ENCODE measurements around the gene PMEL. TPM values are rescaled to one million over a fixed set of nuclear protein-coding genes. Genes with fewer than 3 reads are reported as not detected.
A peak's percentile ranks its signal among the peaks of the same experiment; 100 is the strongest.
"Not testable (repeated sequence)": the region's sequence is repeated elsewhere in the genome, so short reads cannot be mapped to it uniquely, and the experiment has no call there.

The PMEL gene
- polyA plus RNA-seq, 2 donors: 0.63 to 0.75 TPM

GRCh38 chr12:55999999-56000540 lies 34.2 kb upstream of the PMEL start:
- H3K27me3 ChIP-seq (ENCODE audit: control insufficient read depth in 1 of 2, insufficient read depth in 2 of 2, low read length in 2 of 2); H3K27ac ChIP-seq (ENCODE audit: low read depth in 2 of 2, low read length in 1 of 2); H3K9me3 ChIP-seq (ENCODE audit: control insufficient read depth in 2 of 2, insufficient read depth in 1 of 2, low read depth in 1 of 2, low read length in 1 of 2); H3K4me3 ChIP-seq (ENCODE audit: low read depth in 1 of 2, low read length in 2 of 2): not testable (repeated sequence)
- peaks cover 0 to 19% of the 10 kb centered on the region in 2 donors for H3K36me3 ChIP-seq (ENCODE audit: control insufficient read depth in 2 of 2, insufficient read depth in 2 of 2, low read length in 1 of 2)
- 89 to 95% methylated on average over 25 to 33 of the region's 33 CpGs for WGBS, 2 donors
- peaks cover 2 to 10% of the 10 kb centered on the region in 2 donors for H3K4me1 ChIP-seq (ENCODE audit: control insufficient read depth in 2 of 2, insufficient read depth in 2 of 2, low read length in 1 of 2)

DNA sequence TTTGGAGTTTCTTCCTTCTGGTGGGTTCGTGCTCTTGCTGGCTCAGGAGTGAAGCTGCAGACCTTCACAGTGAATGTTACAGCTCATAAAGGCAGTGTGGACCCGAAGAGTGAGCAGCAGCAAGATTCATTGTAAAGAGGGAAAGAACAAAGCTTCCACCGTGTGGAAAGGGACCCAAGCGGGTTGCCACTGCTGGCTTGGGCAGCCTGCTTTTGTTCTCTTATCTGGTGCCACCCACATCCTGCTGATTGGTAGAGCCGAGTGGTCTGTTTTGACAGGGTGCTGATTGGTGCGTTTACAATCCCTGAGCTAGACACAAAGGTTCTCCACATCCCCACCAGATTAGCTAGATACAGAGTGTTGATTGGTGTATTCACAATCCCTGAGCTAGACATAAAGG lies 33.7 kb upstream of the PMEL start:
- not testable (repeated sequence) for H3K4me3 ChIP-seq (ENCODE audit: low read depth in 1 of 2, low read length in 2 of 2); H3K27me3 ChIP-seq (ENCODE audit: control insufficient read depth in 1 of 2, insufficient read depth in 2 of 2, low read length in 2 of 2); H3K27ac ChIP-seq (ENCODE audit: low read depth in 2 of 2, low read length in 1 of 2); H3K9me3 ChIP-seq (ENCODE audit: control insufficient read depth in 2 of 2, insufficient read depth in 1 of 2, low read depth in 1 of 2, low read length in 1 of 2)
- Histone ChIP-seq H3K4me1 (ENCODE audit: control insufficient read depth in 2 of 2, insufficient read depth in 2 of 2, low read length in 1 of 2) (peaks cover 2 to 10% of the 10 kb centered on the region in 2 donors), H3K36me3 (ENCODE audit: control insufficient read depth in 2 of 2, insufficient read depth in 2 of 2, low read length in 1 of 2) (peaks cover 0 to 19% of the 10 kb centered on the region in 2 donors)
- 74 to 78% methylated on average over 6 of the region's 6 CpGs for WGBS, 2 donors

GRCh38 chr12:55997535-55997859 lies 31.7 kb upstream of the PMEL start:
- WGBS, 2 donors: 4 to 6% methylated on average over 5 of the region's 5 CpGs
- H3K36me3 ChIP-seq (ENCODE audit: control insufficient read depth in 2 of 2, insufficient read depth in 2 of 2, low read length in 1 of 2): peaks cover 12 to 17% of the 10 kb centered on the region in 2 donors
- no peaks in the 10 kb centered on the region for H3K27me3 ChIP-seq (ENCODE audit: control insufficient read depth in 1 of 2, insufficient read depth in 2 of 2, low read length in 2 of 2)
- peak overlapping the region; percentile 61 to 92 for H3K27ac ChIP-seq (ENCODE audit: low read depth in 2 of 2, low read length in 1 of 2)
- peaks cover 2 to 8% of the 10 kb centered on the region in 2 donors for H3K4me1 ChIP-seq (ENCODE audit: control insufficient read depth in 2 of 2, insufficient read depth in 2 of 2, low read length in 1 of 2)
- H3K4me3 ChIP-seq (ENCODE audit: low read depth in 1 of 2, low read length in 2 of 2): peak overlapping the region; percentile 65 to 70
- no peaks in the 10 kb centered on the region for H3K9me3 ChIP-seq (ENCODE audit: control insufficient read depth in 2 of 2, insufficient read depth in 1 of 2, low read depth in 1 of 2, low read length in 1 of 2)

GRCh38 chr12:55996715-55997534 lies 31.1 kb upstream of the PMEL start, which contains the start of gene SUOX:
Gene SUOX (plus strand): TSS chr12:55997276. CDS start chr12:56002222, 4,946 bp downstream.
- Histone ChIP-seq H3K27ac (ENCODE audit: low read depth in 2 of 2, low read length in 1 of 2) (peak within 1 kb of the TSS; percentile 68 to 92), H3K4me3 (ENCODE audit: low read depth in 1 of 2, low read length in 2 of 2) (peak within 1 kb of the TSS; percentile 65 to 70), H3K36me3 (ENCODE audit: control insufficient read depth in 2 of 2, insufficient read depth in 2 of 2, low read length in 1 of 2) (peaks cover 13 to 19% of the 10 kb centered on the region in 2 donors), H3K27me3 (ENCODE audit: control insufficient read depth in 1 of 2, insufficient read depth in 2 of 2, low read length in 2 of 2) (no peaks in the 10 kb centered on the region), H3K4me1 (ENCODE audit: control insufficient read depth in 2 of 2, insufficient read depth in 2 of 2, low read length in 1 of 2) (peaks cover 2 to 8% of the 10 kb centered on the region in 2 donors), H3K9me3 (ENCODE audit: control insufficient read depth in 2 of 2, insufficient read depth in 1 of 2, low read depth in 1 of 2, low read length in 1 of 2) (no peaks in the 10 kb centered on the region)
- 4% methylated on average over 27 of the region's 27 CpGs for WGBS, 2 donors

GRCh38 chr12:55996201-55996714 lies 30.4 kb upstream of the PMEL start:
- Histone ChIP-seq H3K4me3 (ENCODE audit: low read depth in 1 of 2, low read length in 2 of 2) (peak overlapping the region in 1 of 2 donors; percentile 70), H3K27me3 (ENCODE audit: control insufficient read depth in 1 of 2, insufficient read depth in 2 of 2, low read length in 2 of 2) (no peaks in the 10 kb centered on the region), H3K4me1 (ENCODE audit: control insufficient read depth in 2 of 2, insufficient read depth in 2 of 2, low read length in 1 of 2) (peaks cover 2 to 8% of the 10 kb centered on the region in 2 donors), H3K36me3 (ENCODE audit: control insufficient read depth in 2 of 2, insufficient read depth in 2 of 2, low read length in 1 of 2) (peaks cover 13 to 23% of the 10 kb centered on the region in 2 donors), H3K27ac (ENCODE audit: low read depth in 2 of 2, low read length in 1 of 2) (peak overlapping the region; percentile 68 to 92), H3K9me3 (ENCODE audit: control insufficient read depth in 2 of 2, insufficient read depth in 1 of 2, low read depth in 1 of 2, low read length in 1 of 2) (no peaks in the 10 kb centered on the region)
- 23 to 25% methylated on average over 14 of the region's 14 CpGs for WGBS, 2 donors

DNA sequence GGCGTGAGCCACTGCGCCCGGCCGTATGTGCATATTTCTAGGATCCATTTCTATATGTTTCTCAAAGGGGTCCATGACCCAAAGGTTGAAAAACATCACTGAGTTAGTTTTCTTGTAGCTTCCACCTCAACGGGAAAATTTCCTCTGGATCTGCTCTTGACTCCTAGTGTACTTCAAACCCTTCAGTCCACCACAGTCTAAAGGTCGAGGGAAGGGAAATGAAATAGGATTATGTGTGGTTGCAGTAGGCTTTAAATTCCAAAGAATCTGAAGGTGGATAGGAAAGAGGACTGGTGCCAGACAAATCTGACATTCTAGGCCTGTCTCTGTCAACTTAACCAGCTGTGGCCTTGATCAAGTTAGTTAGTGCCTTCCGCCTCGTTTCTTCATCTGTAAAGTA lies 29.5 kb upstream of the PMEL start:
- Histone ChIP-seq H3K4me1 (ENCODE audit: control insufficient read depth in 2 of 2, insufficient read depth in 2 of 2, low read length in 1 of 2) (peaks cover 2 to 8% of the 10 kb centered on the region in 2 donors), H3K27me3 (ENCODE audit: control insufficient read depth in 1 of 2, insufficient read depth in 2 of 2, low read length in 2 of 2) (no peaks in the 10 kb centered on the region), H3K36me3 (ENCODE audit: control insufficient read depth in 2 of 2, insufficient read depth in 2 of 2, low read length in 1 of 2) (peaks cover 19 to 31% of the 10 kb centered on the region in 2 donors), H3K27ac (ENCODE audit: low read depth in 2 of 2, low read length in 1 of 2) (no peak overlapping the region), H3K4me3 (ENCODE audit: low read depth in 1 of 2, low read length in 2 of 2) (no peak overlapping the region), H3K9me3 (ENCODE audit: control insufficient read depth in 2 of 2, insufficient read depth in 1 of 2, low read depth in 1 of 2, low read length in 1 of 2) (no peaks in the 10 kb centered on the region)
- WGBS, 2 donors: 76 to 78% methylated on average over 8 of the region's 8 CpGs

- H3K27ac ChIP-seq (ENCODE audit: low read depth in 2 of 2, low read length in 1 of 2): peak overlapping the region in 1 of 2 donors; percentile 11
These were observed 27.5 kb upstream of the PMEL start for GRCh38 chr12:55993230-55993853.

DNA sequence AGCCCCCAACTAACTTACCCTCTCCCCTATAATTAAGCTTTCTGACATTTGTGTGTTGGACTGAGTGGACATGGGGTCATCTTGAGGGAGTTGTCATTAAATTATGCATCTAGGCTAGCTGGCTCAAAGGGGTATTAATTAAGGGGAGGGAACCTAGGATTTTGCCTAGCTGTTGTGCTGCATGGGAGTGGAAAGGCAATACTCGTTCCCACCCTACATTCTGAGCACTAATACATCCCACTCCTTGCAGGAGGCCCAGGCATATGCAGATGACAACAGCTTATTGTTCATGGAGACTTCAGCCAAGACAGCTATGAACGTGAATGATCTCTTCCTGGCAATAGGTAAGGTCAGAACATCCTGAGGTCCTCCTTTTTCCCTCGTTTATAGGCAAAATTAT lies 25.3 kb upstream of the PMEL start:
- Histone ChIP-seq H3K4me1 (ENCODE audit: control insufficient read depth in 2 of 2, insufficient read depth in 2 of 2, low read length in 1 of 2) (no peaks in the 10 kb centered on the region), H3K4me3 (ENCODE audit: low read depth in 1 of 2, low read length in 2 of 2) (no peak overlapping the region), H3K9me3 (ENCODE audit: control insufficient read depth in 2 of 2, insufficient read depth in 1 of 2, low read depth in 1 of 2, low read length in 1 of 2) (no peaks in the 10 kb centered on the region), H3K27me3 (ENCODE audit: control insufficient read depth in 1 of 2, insufficient read depth in 2 of 2, low read length in 2 of 2) (no peaks in the 10 kb centered on the region), H3K27ac (ENCODE audit: low read depth in 2 of 2, low read length in 1 of 2) (no peak overlapping the region), H3K36me3 (ENCODE audit: control insufficient read depth in 2 of 2, insufficient read depth in 2 of 2, low read length in 1 of 2) (peaks cover 23 to 39% of the 10 kb centered on the region in 2 donors)
- WGBS, 2 donors: 86 to 91% methylated on average over 3 of the region's 3 CpGs

More at GRCh38 chr12:55993230-55993853, 27.5 kb upstream of the PMEL start:
- Histone ChIP-seq H3K4me1 (ENCODE audit: control insufficient read depth in 2 of 2, insufficient read depth in 2 of 2, low read length in 1 of 2) (peaks cover under 1 to 7% of the 10 kb centered on the region in 2 donors), H3K4me3 (ENCODE audit: low read depth in 1 of 2, low read length in 2 of 2) (no peak overlapping the region), H3K27me3 (ENCODE audit: control insufficient read depth in 1 of 2, insufficient read depth in 2 of 2, low read length in 2 of 2) (no peaks in the 10 kb centered on the region), H3K9me3 (ENCODE audit: control insufficient read depth in 2 of 2, insufficient read depth in 1 of 2, low read depth in 1 of 2, low read length in 1 of 2) (no peaks in the 10 kb centered on the region), H3K36me3 (ENCODE audit: control insufficient read depth in 2 of 2, insufficient read depth in 2 of 2, low read length in 1 of 2) (peaks cover 23 to 39% of the 10 kb centered on the region in 2 donors)
- 80 to 89% methylated on average over 4 of the region's 4 CpGs for WGBS, 2 donors

DNA sequence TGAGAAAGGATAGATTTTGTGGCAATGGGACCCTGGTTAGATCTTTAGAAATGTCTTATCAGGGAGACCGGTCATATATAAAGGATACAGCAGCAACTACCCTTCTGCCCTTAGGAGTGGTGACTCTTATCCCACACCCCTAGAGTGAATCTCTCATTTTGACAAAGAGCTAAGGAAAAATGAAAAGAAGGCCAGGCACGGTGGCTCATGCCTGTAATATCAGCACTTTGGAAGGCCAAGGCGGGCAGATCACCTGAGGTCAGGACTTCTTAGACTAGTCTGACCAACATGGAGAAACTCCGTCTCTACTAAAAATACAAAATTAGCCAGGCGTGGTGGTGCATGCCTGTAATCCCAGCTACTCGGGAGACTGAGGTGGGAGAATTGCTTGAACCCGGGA lies 20.1 kb upstream of the PMEL start:
- H3K4me1 ChIP-seq (ENCODE audit: control insufficient read depth in 2 of 2, insufficient read depth in 2 of 2, low read length in 1 of 2); H3K4me3 ChIP-seq (ENCODE audit: low read depth in 1 of 2, low read length in 2 of 2); H3K27ac ChIP-seq (ENCODE audit: low read depth in 2 of 2, low read length in 1 of 2); H3K9me3 ChIP-seq (ENCODE audit: control insufficient read depth in 2 of 2, insufficient read depth in 1 of 2, low read depth in 1 of 2, low read length in 1 of 2); H3K27me3 ChIP-seq (ENCODE audit: control insufficient read depth in 1 of 2, insufficient read depth in 2 of 2, low read length in 2 of 2): not testable (repeated sequence)
- peaks cover 7 to 19% of the 10 kb centered on the region in 2 donors for H3K36me3 ChIP-seq (ENCODE audit: control insufficient read depth in 2 of 2, insufficient read depth in 2 of 2, low read length in 1 of 2)
- 91 to 94% methylated on average over 7 of the region's 7 CpGs for WGBS, 2 donors

Data from esophagus (tissue), 2 donors.